ENCODE results near the gene MKLN1. TPM values are rescaled to one million over a fixed set of nuclear protein-coding genes. Genes with fewer than 3 reads are reported as not detected.

Gene MKLN1
- total and polyA plus RNA-seq, 2 donors (not counting 1 experiment from before 2014, with no cell fraction given): 8.5 to 68.4 TPM

- no peak for TF ChIP-seq EZH2 (IDR thresholded peaks at IDR 0.05; ENCODE audit: borderline replicate concordance, insufficient read depth, low read depth, low read length, poor library complexity, severe bottlenecking)
- TF ChIP-seq, protein P1, sequence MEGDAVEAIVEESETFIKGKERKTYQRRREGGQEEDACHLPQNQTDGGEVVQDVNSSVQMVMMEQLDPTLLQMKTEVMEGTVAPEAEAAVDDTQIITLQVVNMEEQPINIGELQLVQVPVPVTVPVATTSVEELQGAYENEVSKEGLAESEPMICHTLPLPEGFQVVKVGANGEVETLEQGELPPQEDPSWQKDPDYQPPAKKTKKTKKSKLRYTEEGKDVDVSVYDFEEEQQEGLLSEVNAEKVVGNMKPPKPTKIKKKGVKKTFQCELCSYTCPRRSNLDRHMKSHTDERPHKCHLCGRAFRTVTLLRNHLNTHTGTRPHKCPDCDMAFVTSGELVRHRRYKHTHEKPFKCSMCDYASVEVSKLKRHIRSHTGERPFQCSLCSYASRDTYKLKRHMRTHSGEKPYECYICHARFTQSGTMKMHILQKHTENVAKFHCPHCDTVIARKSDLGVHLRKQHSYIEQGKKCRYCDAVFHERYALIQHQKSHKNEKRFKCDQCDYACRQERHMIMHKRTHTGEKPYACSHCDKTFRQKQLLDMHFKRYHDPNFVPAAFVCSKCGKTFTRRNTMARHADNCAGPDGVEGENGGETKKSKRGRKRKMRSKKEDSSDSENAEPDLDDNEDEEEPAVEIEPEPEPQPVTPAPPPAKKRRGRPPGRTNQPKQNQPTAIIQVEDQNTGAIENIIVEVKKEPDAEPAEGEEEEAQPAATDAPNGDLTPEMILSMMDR (IDR thresholded peaks at IDR 0.05): no peak
- DNase-seq (no peak), ATAC-seq (ENCODE audit: low read depth) (no peak)
- H3K4me3 ChIP-seq (ENCODE audit: control extremely low read depth in 1 of 5, extremely low read depth in 1 of 5, insufficient read depth in 1 of 5, low read depth in 2 of 5, low read length in 4 of 5): no peak overlapping the region
- H3K27ac ChIP-seq (ENCODE audit: low read length in 2 of 2): no peak overlapping the region
- H3K36me3 ChIP-seq (replicated peaks in 1 of 2; ENCODE audit: control extremely low read depth in 1 of 2, control insufficient read depth in 1 of 2, extremely low read depth in 1 of 2, insufficient read depth in 2 of 2, low read length in 1 of 2): peaks cover 0 to 5% of the 10 kb centered on the region in 2 experiments
- H3K27me3 Mint-ChIP-seq: no peaks in the 10 kb centered on the region
- ChIA-PET CTCF (interaction anchor here (0.6 to 1.4 kb wide), 2 partner anchors 8 to 295 kb away, joined by 3 to 5 read pairs; partner anchors contain the start of gene MKLN1), POLR2A (interaction anchor here (1.0 kb wide), 1 partner anchor 7 kb away, joined by 4 read pairs; no protein-coding TSS in a partner anchor)
- H3K9ac ChIP-seq (ENCODE audit: low read length): no peak overlapping the region
- peaks cover 0 to 21% (median 10%) of the 10 kb centered on the region in 3 donors for H3K9me3 ChIP-seq (ENCODE audit: control extremely low read depth in 1 of 3, control insufficient read depth in 2 of 3, insufficient read depth in 1 of 3, low read length in 2 of 3)
- H3K4me2 ChIP-seq (replicated peaks; ENCODE audit: low read depth, low read length, poor library complexity, severe bottlenecking): no peak overlapping the region
- H3K27me3 ChIP-seq (replicated peaks in 1 of 4; ENCODE audit: control extremely low read depth in 1 of 4, control insufficient read depth in 3 of 4, insufficient read depth in 4 of 4, low read length in 3 of 4): no peaks in the 10 kb centered on the region
- peaks cover 29% of the 10 kb centered on the region for H3K4me1 Mint-ChIP-seq
- peaks cover 7% of the 10 kb centered on the region for H3K9me3 Mint-ChIP-seq (ENCODE audit: insufficient read depth)
- H3K27ac Mint-ChIP-seq: no peak overlapping the region
- peaks cover 90% of the 10 kb centered on the region for H3K79me2 ChIP-seq (ENCODE audit: control insufficient read depth, insufficient read depth, low read length)
- H2AFZ ChIP-seq (ENCODE audit: insufficient read depth, low read depth, low read length, poor library complexity, severe bottlenecking): no peak overlapping the region
- no peak overlapping the region for H3K4me3 Mint-ChIP-seq
- no peaks in the 10 kb centered on the region for H3K4me1 ChIP-seq (ENCODE audit: control insufficient read depth in 2 of 2, insufficient read depth in 2 of 2, low read length in 2 of 2)
- peaks cover 15% of the 10 kb centered on the region for H4K20me1 ChIP-seq (ENCODE audit: control insufficient read depth, insufficient read depth, low read length, poor library complexity, severe bottlenecking)
- WGBS (ENCODE audit: insufficient coverage): no CpG with 5 or more reads among the region's 2 CpGs
- intact Hi-C loops (cut with micrococcal nuclease): no loop called here
These were observed 8.1 kb downstream of the MKLN1 start for GRCh38 chr7:131335639-131336381.

GRCh38 chr7:131336956-131337355, 9.3 kb downstream of the MKLN1 start:
- CTCF ChIA-PET: interaction anchor here (1.4 kb wide), 1 partner anchor 9 kb away, joined by 5 read pairs; the partner anchor contains the start of gene MKLN1
- Mint-ChIP-seq H3K27me3 (no peaks in the 10 kb centered on the region), H3K9me3 (ENCODE audit: insufficient read depth) (peaks cover 7% of the 10 kb centered on the region), H3K4me3 (no peak overlapping the region), H3K27ac (no peak overlapping the region), H3K4me1 (peaks cover 29% of the 10 kb centered on the region)
- H3K9ac ChIP-seq (ENCODE audit: low read length): no peak overlapping the region
- peaks cover 0 to 5% of the 10 kb centered on the region in 2 experiments for H3K36me3 ChIP-seq (replicated peaks in 1 of 2; ENCODE audit: control extremely low read depth in 1 of 2, control insufficient read depth in 1 of 2, extremely low read depth in 1 of 2, insufficient read depth in 2 of 2, low read length in 1 of 2)
- DNase-seq: no peak
- no peak overlapping the region for H2AFZ ChIP-seq (ENCODE audit: insufficient read depth, low read depth, low read length, poor library complexity, severe bottlenecking)
- H3K27ac ChIP-seq (ENCODE audit: low read length in 2 of 2): no peak overlapping the region
- peaks cover 15% of the 10 kb centered on the region for H4K20me1 ChIP-seq (ENCODE audit: control insufficient read depth, insufficient read depth, low read length, poor library complexity, severe bottlenecking)
- H3K79me2 ChIP-seq (ENCODE audit: control insufficient read depth, insufficient read depth, low read length): peaks cover 92% of the 10 kb centered on the region
- H3K4me2 ChIP-seq (replicated peaks; ENCODE audit: low read depth, low read length, poor library complexity, severe bottlenecking): no peak overlapping the region
- intact Hi-C loops (cut with micrococcal nuclease): no loop called here
- peaks cover 0 to 21% (median 10%) of the 10 kb centered on the region in 3 donors for H3K9me3 ChIP-seq (ENCODE audit: control extremely low read depth in 1 of 3, control insufficient read depth in 2 of 3, insufficient read depth in 1 of 3, low read length in 2 of 3)
- H3K27me3 ChIP-seq (replicated peaks in 1 of 4; ENCODE audit: control extremely low read depth in 1 of 4, control insufficient read depth in 3 of 4, insufficient read depth in 4 of 4, low read length in 3 of 4): no peaks in the 10 kb centered on the region
- no peak overlapping the region for H3K4me3 ChIP-seq (ENCODE audit: control extremely low read depth in 1 of 5, extremely low read depth in 1 of 5, insufficient read depth in 1 of 5, low read depth in 2 of 5, low read length in 4 of 5)
- WGBS (ENCODE audit: insufficient coverage): no CpG with 5 or more reads among the region's 2 CpGs
- ATAC-seq (ENCODE audit: low read depth): no peak
- POLR2A ChIA-PET: interaction anchor here (1.0 to 1.6 kb wide), 2 partner anchors 9 kb away, joined by 3 to 4 read pairs; no protein-coding TSS in a partner anchor
- no peak for TF ChIP-seq EZH2 (IDR thresholded peaks at IDR 0.05; ENCODE audit: borderline replicate concordance, insufficient read depth, low read depth, low read length, poor library complexity, severe bottlenecking)
- TF ChIP-seq, protein P1 (IDR thresholded peaks at IDR 0.05): no peak
- no peaks in the 10 kb centered on the region for H3K4me1 ChIP-seq (ENCODE audit: control insufficient read depth in 2 of 2, insufficient read depth in 2 of 2, low read length in 2 of 2)

Measured in B cell (primary cell).